T47D (cell line): Measurements from ENCODE around the gene MYBL2.

Experiments
- DNase-seq, 2 experiments: peaks; one replicate each; pipeline versions ENCODE4 v3.0.0 to v3.0.0-alpha.2; 2011 to 2012; ENCODE audit warnings: low read depth in 1 of 2, low spot score in 1 of 2
- JUND ChIP-seq: IDR thresholded peaks from 2 replicates; pipeline ENCODE4 v1.6.1; 2012; ENCODE audit warnings: low read depth
- in situ Hi-C: cut with HindIII; loops from 2 replicates; pipeline ENCODE4 v1.10.0; 2016; ENCODE audit warnings: low sequenced_read_pairs, low pct_unique_long_range_greater_than_20kb

The MYBL2 gene

DNA sequence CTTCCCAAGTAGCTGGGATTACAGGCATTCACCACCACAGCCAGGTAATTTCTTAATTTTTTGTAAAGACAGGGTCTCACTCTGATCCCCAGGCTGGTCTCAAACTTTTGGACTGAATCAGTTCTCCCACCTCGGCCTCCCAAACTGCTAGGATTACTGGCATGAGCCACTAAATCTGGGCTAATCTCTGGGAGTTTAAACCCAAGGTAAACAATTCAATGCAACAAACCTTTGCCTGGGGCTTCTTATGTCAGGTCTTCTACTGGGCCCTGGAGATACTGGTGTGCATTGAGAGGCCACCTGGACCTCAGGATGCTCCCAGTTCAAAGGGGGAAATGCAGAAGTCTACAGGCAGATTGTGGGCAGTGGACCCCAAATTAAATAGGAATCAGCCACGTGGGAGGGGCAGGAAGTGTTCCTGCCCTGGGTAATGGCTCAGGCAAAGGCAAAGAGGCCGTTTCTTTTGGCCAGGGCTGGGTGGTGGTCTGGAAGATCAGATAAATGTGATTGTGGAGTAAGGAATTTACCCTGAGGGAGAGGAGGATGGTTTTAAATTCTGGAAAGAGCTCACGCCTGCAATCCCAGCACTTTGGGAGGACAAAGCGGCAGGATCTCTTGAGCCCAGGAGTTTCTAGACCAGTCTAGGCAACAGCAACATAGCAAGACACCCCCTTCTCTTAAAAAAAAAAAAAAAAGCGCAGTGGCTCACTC lies 1.3 kb upstream of the MYBL2 start:
- no peak for TF ChIP-seq JUND
- no peak for DNase-seq
- in situ Hi-C loops = no loop called here

DNA sequence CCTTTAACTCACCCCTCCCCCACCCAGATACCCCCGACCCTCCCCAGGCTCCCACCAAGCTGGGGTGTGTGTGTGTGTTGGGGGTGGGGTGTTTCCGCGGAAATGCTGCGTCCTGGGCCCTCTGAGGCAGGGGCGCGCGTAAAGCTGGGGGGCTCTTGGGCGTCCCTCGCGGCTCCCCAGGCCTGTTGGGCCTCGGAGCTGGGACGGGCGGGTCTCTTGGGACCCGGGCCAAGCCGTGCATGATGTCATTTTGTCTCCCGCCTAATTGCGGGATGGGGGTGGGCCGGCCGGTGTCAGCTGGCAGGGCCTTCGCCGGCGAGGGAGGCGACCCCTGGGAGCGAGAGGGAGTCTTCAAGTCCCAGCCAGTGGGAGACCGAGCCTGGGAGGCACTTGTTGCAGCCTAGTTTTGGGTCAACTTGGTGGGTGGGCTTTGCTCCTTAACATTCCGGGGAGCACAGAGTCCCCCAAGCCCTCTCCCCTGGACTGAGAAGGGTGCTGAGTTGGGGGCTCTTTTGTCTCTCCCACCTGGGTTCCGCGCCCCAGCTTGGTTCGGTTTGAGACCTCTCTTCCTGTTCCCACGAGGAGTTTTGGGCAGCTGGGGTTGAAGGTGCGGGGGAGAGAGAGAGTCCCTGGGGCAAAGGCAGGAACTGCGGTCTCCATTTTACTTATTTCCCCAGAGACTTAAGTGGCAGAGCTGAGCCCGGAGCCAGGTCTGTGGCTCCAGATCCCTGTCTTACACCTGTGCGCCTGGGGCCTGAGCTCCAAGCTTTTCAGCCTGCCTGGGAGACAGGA lies 623 bp downstream of the MYBL2 start:
- no peak for TF ChIP-seq JUND
- DNase-seq = peak in 1 of 2 experiments; percentile 52
- in situ Hi-C loops = no loop called here

DNA sequence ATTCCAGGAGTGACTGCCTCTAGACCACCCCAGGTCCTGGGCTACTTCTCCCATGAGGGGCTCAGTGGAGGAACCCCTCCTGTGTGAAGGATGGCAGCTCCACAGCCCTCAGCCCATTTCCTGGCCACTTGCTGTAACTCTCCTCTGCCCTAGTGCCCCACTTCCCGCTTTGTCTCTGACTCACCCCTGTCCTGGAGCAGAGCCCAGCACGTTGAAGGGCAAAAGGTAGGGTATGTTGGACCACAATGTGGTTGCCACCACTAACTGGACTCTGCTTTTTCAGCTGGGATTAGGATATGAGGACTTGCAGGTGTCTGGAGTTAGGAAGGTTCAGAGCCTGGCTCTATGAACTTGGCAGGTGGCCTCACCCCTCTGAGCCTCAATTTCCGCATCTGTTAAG lies 2.4 kb downstream of the MYBL2 start:
- DNase-seq = no peak
- in situ Hi-C loops = no loop called here
- TF ChIP-seq JUND = no peak

DNA sequence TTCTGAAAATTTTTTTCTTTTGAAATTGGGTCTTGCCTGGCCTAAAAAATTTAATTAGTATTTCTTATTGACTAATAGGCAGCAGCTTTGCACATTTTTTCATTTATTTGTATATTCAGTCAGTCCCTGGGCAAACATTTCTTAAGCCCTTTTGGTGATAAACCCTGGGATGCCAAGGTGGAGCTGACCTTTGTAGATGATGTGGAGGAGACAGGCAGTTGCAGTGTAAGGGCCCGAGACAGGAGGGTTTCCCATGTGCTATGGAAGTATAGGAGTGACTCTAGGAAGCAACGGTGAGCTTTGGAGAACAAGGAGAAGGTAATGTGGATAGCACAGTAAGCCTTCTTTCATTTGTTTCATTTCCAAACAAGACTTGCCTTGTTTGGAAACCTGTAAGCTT lies 3.5 kb downstream of the MYBL2 start:
- DNase-seq = no peak
- TF ChIP-seq JUND = no peak
- in situ Hi-C loops = no loop called here

DNA sequence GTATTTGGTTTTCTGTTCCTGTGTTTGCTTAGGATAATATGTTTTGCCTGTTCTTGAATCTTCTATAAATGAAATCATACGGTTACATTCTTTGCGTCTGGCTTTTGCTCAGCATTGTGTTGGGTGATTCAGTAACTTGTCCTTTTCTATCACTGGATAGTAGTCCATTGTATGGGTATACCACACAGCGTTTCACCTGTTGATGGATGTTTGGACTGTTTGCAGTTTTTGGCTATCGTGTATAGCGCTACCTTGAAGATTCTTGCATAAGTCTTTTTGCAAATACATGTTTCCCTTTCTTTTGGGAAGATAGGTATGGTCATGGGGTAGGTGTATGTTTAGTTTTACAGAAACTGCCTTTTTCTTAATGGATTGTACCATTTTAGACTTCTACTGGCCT lies 9.5 kb downstream of the MYBL2 start:
- DNase-seq = no peak
- in situ Hi-C loops = no loop called here
- TF ChIP-seq JUND = no peak

DNA sequence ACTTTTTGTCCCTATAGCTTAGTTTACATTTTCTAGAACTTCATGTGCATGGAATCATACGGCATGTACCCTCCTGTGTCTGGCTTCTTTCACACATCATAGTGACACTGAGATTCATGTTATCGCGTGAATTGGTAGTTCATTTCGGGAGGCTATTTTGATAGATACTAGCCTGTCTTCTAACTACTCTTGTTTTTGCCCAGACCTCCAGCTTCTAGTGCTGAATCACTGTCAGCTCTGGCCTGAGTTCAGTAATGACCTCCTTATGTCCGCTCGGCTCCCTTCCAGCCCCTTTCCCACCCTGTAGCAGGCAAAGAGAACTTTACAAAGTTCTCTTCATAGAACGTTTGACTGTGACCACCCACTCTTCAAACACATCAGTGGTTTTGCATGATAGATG lies 14.1 kb downstream of the MYBL2 start:
- no peak for TF ChIP-seq JUND
- no peak for DNase-seq
- in situ Hi-C loops = no loop called here

DNA sequence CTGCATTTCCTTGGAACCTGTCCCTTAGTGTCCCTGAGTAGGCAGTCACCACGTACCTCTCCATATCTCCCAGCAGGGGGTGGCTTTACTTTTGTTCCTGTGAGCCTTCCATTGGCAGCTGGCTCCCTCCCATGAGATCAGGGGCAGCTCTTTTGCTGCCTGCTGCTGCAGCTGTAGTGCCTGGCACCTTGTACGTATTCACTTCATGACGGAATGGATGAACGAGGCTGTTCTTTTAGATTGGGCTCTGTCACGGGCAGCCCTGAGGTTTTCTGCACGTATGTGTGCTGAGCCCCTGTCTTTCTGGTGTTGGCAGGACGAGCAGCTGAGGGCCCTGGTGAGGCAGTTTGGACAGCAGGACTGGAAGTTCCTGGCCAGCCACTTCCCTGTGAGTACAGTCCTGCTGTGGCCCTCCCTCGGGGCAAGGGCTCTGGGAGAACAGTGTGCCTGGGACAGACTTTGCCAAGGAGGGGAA lies 14.6 kb downstream of the MYBL2 start:
- peak in 1 of 2 experiments; percentile 58 for DNase-seq
- in situ Hi-C loops = no loop called here
- no peak for TF ChIP-seq JUND

DNA sequence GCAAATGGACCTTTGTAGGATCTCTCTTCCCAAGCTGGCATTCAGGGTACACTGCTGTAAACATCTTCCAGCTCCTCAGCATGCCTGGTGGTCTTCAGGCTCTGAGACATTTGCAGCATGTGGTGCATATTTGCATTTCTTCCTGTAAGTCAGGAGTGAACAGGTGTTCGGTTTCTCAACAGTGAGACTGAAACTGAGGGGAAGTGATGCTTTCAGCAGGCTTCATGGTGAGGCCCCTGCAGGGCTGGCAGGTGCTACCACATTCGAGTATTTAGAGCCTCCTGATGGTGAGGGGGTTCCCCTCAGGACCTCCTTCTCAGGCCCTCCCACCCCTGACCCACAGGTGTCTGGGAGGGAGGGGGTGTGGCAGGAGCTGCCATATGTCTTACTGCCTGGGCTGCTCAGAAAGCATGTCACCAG lies 15.1 kb downstream of the MYBL2 start:
- no peak for DNase-seq
- in situ Hi-C loops = no loop called here
- no peak for TF ChIP-seq JUND

DNA sequence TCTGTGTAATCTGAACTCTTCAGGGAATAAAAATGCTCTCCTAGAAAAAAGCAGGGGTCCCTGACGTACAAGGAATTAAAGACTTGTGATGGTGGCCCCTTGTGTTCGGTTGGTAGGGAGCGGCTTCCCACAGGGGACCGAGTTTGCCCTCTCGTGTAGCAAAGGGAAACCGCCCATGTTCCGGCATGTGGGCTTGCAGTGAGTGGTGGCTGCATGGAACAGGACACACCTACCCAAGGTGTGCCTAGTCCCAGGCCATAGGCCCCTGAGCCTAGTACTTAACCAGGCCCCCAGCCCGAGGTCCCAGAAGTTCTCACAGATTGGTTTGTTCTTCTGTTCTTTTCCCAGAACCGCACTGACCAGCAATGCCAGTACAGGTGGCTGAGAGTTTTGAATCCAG lies 15.5 kb downstream of the MYBL2 start:
- DNase-seq = no peak
- in situ Hi-C loops = no loop called here
- no peak for TF ChIP-seq JUND

DNA sequence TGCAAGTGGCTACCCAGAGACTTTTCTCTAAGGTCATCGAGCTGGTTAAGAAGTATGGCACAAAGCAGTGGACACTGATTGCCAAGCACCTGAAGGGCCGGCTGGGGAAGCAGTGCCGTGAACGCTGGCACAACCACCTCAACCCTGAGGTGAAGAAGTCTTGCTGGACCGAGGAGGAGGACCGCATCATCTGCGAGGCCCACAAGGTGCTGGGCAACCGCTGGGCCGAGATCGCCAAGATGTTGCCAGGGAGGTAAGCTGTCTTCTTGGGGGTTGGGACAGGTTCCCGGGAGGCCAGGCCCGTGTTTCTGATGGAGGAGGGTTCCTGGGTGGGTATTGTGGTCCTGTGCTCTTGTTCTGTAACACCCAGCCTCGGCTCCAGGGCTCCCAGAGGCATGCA lies 19.9 kb downstream of the MYBL2 start:
- TF ChIP-seq JUND = no peak
- in situ Hi-C loops = no loop called here
- no peak for DNase-seq

DNA sequence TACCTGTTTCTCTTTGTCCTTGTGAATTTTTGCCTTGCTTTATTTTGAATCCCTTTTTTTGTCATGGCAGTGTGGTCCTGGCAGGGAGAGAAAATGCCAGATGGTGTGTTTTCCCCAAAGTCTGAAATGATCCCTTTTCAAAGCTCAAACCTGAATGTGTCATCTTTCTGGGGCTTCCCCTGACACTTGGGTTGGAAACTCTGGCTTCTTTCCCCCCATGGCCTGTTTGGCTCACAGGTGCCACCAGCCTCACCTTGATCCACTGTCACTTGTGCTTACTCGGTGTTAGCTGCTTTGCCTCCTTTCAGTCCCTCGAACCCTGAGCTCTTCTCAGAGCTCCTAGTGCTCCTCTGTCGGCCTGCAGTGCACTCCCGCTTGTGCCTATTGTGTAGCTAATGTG lies 22.3 kb downstream of the MYBL2 start:
- in situ Hi-C loops = no loop called here
- TF ChIP-seq JUND = no peak
- DNase-seq = no peak

DNA sequence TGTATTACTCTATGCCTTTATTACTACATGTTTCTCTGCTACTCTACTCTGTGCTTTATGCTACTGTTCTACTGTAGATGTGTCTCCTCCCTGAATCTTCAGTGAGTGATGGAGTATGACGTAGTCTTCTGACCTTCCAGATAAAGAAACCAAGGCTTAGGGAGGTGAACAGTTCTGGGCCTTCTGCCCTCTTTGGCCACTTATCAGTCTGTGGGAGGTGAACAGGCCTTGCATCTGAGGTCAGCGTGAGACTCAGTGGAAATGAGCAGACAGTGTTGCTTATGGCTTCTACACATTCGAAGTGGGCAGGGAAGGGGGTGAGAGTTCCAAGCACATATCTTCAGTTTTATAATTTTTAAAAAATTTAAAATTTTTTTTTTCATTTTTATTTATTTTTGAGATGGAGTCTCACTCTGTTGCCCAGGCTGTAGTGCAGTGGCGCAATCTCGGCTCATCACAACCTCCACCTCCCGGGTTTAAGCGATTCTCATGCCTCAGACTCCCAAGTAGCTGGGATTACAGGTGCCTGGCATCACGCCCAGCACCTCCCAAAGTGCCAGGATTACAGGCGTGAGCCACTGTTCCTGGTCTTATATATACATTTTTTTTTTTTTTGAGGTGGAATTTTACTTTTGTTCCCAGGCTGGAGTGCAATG lies 24.2 kb downstream of the MYBL2 start:
- DNase-seq = no peak
- in situ Hi-C loops = no loop called here
- TF ChIP-seq JUND = no peak
